GM21619 (cell line): ENCODE data around the gene DRAM2.
"Not testable (repeated sequence)": the region's sequence is repeated elsewhere in the genome, so short reads cannot be mapped to it uniquely, and the experiment has no call there.

ENCODE experiments used
- ATAC-seq: cut with Tn5 transposase; IDR thresholded peaks from one replicate; pipeline ENCODE4 v1.9.1; 2021; ENCODE audit not compliant: unreplicated experiment

The DRAM2 gene

DNA sequence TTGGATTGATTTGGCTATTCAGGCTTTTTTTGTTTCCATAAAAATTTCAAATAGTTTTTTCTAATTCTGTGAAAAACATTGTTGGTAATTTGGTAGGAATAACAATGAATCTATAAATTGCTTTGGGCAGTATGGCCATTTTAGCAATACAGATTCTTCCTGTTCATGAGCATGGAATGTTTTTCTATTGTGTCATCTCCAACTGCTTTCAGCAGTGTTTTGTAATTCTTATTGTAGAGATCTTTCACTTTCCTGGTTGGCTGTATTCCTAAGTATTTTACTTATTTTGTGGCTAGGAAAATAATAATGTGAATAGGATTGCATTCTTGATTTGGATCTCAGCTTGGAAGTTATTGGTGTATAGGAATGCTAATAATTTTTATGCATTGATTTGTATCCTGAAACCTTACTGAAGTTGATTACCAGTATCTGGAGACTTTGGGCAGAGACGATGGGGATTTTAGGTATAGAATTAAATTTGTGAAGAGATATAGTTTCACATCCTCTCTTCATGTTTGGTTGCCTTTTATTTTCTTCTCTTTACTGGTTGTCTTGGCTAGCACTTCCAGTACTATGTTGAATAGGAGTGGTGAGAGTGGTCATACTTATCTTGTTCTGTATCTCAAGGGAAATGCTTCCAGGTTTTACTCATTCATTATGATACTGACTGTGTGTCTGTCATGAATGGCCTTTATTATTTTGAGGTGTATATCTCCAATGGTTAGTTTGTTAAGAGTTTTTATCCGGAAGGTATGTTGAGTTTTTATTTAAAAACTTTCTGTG lies 57.3 kb downstream of the DRAM2 start:
- no peak for ATAC-seq

DNA sequence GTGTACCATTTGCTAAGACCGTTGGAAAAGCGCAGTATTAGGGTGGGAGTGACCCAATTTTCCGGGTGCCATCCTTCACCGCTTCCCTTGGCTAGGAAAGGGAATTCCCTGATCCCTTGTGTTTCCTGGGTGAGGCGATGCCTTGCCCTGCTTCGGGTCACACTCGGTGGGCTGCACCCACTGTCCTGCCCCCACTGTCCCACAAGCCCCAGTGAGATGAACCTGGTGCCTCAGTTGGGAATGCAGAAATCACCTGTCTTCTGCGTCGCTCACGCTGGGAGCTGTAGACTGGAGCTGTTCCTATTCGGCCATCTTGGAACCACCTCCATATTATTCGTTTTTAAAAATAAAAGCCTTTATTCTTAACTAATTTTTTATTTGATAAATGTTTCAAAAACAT lies 60.6 kb downstream of the DRAM2 start:
- ATAC-seq = not testable (repeated sequence)

GRCh38 chr1:111077312-111077711 lies 62.6 kb downstream of the DRAM2 start:
- not testable (repeated sequence) for ATAC-seq
